Right atrium auricular region (tissue), 2 donors: ENCODE data around the gene GATAD2B. TPM values are rescaled to one million over a fixed set of nuclear protein-coding genes. Genes with fewer than 3 reads are reported as not detected.

ENCODE experiments used
- DNase-seq: peaks from one replicate; pipeline ENCODE4 v3.0.0-alpha.2; 2019; ENCODE audit warnings: low spot score
- H3K27ac ChIP-seq, 2 donors: fragments of 200-600 bp; sonication (generic); 1 replicate in 1 of 2; 2 replicates in 1 of 2; pipeline ENCODE4 v1.5.1; 2016 to 2019
- H3K27me3 ChIP-seq, 2 donors: fragments of 200-600 bp; sonication (generic); one replicate each; pipeline versions ENCODE4 v1.5.1 to v1.6.0; 2017 to 2019
- H3K36me3 ChIP-seq: fragments of 200-600 bp; sonication (generic); one replicate; pipeline ENCODE4 v1.5.1; 2016
- H3K4me1 ChIP-seq, 2 donors: fragments of 200-600 bp; sonication (generic); one replicate each; pipeline versions ENCODE4 v1.5.1 to v1.6.0; 2017 to 2019
- H3K4me3 ChIP-seq, 2 donors: fragments of 200-600 bp; sonication (generic); 1 replicate in 1 of 2; 2 replicates in 1 of 2; pipeline ENCODE4 v1.5.1; 2017 to 2019; ENCODE audit warnings: mild to moderate bottlenecking in 1 of 2, moderate library complexity in 1 of 2
- H3K9me3 ChIP-seq, 2 donors: fragments of 200-600 bp; sonication (generic); one replicate each; pipeline ENCODE4 v1.5.1; 2019
- total RNA-seq, 2 donors: library from RNA; depleted of rRNA; stranded (reverse); fragments of >200 nt; gene quantifications; one replicate each; pipeline ENCODE4 v1.1.0, GENCODE V29; 2016
- TF ChIP-seq, protein P1 (sequence below), 2 donors: fragments of 200-600 bp; sonication (generic); IDR thresholded peaks; one replicate each; pipeline ENCODE4 v1.5.1; 2019; ENCODE audit warnings: antibody characterized with exemption in 2 of 2

Gene GATAD2B
- total RNA-seq, 2 donors from 2014 or later: 18.7 to 32.7 TPM

DNA sequence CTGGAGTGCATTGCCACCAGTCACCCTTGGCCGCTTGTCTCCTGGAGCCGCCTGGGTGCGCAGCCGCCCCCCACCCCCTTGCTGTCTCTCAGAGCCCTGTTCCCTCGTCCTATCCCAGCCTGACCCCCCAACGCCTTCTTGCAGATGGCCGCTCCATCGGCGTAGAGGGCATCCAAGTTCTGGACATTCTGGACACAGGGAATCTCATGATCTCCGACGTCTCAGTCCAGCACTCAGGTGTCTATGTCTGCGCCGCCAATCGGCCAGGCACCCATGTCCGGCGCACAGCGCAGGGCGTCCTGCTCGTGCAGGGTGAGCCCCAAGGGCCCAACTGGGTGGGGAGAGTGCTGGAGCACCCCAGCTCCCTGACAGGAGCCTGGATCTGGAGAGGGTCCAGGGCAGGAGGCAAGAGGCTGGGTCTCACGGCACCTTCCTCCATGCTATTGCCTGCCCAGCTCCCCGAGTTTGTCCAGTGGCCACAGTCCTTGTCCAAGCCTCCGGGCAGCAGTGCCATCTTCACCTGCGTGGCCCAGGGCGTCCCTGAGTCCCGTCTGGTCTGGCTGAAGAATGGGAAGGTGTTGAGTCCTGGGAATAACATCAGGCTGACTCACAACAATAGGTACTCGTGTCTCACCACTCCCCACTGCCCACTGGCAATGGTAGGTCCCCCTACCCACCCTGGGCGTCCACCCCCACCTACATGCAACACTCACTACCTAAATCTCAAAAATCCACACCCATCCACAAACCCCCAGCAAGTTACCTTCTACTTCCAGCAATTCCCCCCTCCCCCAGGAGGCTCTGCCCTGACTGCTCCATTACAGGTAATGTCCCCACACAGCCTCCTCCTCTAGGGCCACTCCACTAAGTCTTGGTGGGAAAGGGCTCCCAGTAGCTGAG lies 123.0 kb downstream of the GATAD2B start:
- TF ChIP-seq, protein P1, sequence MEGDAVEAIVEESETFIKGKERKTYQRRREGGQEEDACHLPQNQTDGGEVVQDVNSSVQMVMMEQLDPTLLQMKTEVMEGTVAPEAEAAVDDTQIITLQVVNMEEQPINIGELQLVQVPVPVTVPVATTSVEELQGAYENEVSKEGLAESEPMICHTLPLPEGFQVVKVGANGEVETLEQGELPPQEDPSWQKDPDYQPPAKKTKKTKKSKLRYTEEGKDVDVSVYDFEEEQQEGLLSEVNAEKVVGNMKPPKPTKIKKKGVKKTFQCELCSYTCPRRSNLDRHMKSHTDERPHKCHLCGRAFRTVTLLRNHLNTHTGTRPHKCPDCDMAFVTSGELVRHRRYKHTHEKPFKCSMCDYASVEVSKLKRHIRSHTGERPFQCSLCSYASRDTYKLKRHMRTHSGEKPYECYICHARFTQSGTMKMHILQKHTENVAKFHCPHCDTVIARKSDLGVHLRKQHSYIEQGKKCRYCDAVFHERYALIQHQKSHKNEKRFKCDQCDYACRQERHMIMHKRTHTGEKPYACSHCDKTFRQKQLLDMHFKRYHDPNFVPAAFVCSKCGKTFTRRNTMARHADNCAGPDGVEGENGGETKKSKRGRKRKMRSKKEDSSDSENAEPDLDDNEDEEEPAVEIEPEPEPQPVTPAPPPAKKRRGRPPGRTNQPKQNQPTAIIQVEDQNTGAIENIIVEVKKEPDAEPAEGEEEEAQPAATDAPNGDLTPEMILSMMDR (IDR thresholded peaks at IDR 0.05): no peak
- no peak overlapping the region for H3K4me3 ChIP-seq
- no peaks in the 10 kb centered on the region for H3K36me3 ChIP-seq
- no peaks in the 10 kb centered on the region for H3K27me3 ChIP-seq
- DNase-seq: no peak
- peaks cover 0 to 16% of the 10 kb centered on the region in 2 donors for H3K4me1 ChIP-seq
- no peak overlapping the region for H3K27ac ChIP-seq
- H3K9me3 ChIP-seq: no peaks in the 10 kb centered on the region

DNA sequence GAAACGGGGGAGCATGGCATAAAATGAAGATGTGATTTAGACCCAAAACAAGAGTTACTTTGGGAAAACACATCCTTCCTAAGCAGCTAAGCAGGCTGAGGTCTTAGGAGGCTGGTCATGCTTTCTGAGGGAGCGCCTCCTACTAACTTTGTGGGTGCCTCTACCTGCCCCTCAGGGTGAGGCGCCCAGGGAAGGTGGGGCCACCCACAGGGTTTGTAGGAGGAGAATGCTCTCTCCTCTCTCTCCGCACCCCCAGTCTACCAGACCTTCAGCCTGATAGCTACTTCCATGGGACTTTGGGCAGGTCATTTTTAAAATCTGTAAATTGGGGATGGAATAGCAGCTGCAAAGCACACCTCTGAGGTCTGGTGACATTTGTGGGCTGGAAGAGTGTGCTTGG lies 123.8 kb downstream of the GATAD2B start:
- H3K27ac ChIP-seq: no peak overlapping the region
- H3K27me3 ChIP-seq: no peaks in the 10 kb centered on the region
- TF ChIP-seq, protein P1 (IDR thresholded peaks at IDR 0.05): no peak
- no peaks in the 10 kb centered on the region for H3K9me3 ChIP-seq
- no peaks in the 10 kb centered on the region for H3K36me3 ChIP-seq
- DNase-seq: no peak
- H3K4me1 ChIP-seq: peaks cover 0 to 10% of the 10 kb centered on the region in 2 donors
- no peak overlapping the region for H3K4me3 ChIP-seq

DNA sequence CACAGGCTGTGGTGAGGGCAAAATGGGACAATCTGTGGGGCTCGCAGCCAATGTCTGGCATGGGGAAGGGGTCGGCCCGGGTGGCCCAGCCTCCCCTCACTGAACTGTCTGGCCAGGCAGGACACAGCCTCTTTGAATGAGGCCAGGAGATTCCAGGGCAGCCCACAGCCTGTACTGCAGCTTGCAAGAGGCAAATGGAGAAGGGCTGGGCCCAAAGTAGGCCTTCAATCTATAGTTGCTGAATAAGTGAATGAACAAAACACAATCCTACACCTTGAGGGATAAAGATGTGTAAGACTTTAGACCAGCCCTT lies 124.3 kb downstream of the GATAD2B start:
- Histone ChIP-seq H3K27me3 (no peaks in the 10 kb centered on the region), H3K9me3 (no peaks in the 10 kb centered on the region), H3K36me3 (no peaks in the 10 kb centered on the region), H3K27ac (no peak overlapping the region), H3K4me3 (no peak overlapping the region), H3K4me1 (peaks cover 0 to 4% of the 10 kb centered on the region in 2 donors)
- DNase-seq: no peak
- TF ChIP-seq, protein P1 (IDR thresholded peaks at IDR 0.05): no peak

DNA sequence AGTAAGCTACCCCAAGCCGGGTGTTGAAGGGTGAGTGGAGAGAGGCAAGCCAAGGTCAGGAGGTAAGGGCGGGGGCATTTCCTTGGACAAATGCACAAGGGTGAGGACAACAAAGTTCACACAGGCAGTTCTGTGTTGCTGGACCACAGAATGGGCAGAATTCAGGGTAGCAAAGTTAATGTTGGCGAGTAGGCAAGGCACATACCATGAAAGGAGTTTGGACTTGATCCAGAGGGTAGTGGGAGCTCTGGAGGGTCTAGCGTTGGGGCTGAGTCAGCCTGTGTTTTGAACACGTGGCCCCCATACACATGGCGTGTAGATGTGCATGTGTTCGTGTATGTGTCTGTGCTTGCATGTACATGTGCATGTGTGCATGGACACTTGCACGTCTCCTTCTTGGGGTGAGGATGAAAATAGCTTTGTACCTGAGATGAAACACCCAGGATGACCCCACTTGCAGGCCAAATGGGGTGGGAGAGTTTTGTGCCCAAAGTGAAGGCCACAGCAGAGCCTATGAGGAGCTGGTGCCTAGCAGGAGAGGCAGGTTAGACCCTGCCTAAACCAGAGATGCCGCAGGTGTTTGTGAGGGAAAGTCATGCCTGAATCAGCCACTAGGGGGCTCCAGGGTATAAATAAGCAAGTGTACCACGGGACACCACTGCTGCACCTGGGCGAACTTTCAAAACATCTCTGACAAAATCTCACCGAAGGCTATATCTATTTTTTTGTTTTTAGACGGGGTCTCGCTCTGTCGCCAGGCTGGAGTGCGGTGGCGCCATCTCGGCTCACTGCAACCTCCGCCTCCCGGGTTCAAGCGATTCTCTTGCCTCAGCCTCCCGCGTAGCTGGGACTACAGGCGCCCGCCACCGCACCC lies 125.7 kb downstream of the GATAD2B start:
- H3K27me3 ChIP-seq: no peaks in the 10 kb centered on the region
- H3K9me3 ChIP-seq: no peaks in the 10 kb centered on the region
- no peaks in the 10 kb centered on the region for H3K36me3 ChIP-seq
- DNase-seq: peak; percentile 90
- H3K4me1 ChIP-seq: no peaks in the 10 kb centered on the region
- H3K4me3 ChIP-seq: no peak overlapping the region
- no peak overlapping the region for H3K27ac ChIP-seq
- TF ChIP-seq, protein P1 (IDR thresholded peaks at IDR 0.05): peak; percentile 85 to 94

DNA sequence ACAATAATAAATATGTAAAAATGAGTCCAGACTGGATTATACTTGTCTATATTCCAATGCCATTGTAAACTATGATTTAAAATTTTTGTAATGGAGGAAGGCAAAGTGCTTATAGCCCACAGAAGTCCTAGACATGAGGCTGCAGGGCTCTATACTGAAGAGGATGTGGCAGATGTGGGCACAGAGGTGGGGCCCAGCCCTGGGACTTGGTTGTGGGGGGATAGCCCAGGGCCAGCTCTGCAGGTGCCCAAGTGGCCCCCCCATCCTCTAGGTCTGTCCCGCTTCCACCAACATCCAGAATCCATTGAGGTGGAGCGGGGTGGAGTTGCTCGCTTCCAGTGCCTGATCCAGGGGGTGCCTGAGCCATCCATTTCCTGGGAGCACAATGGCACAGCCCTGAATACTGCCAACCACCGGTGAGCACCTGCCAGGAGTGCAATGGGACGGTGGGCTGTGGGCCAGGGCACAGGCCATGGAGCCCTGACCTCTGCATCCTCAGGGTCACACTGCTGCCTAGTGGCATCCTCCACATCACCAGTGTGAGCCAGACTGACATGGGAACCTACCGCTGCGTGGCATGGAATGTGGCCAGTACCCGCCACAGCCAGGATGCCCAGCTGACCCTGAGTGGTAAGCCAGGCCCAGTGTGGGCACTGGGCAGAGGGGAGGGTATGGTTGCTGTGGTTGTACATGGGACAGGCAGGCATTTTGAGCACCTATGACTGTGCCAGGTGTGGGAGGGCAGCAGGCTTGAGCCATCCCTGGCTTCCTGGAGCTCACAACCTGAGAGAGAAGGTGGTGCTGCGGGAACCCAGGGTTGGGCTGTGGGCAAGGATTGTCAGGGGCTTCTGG lies 126.6 kb downstream of the GATAD2B start:
- Histone ChIP-seq H3K27ac (no peak overlapping the region), H3K4me1 (no peaks in the 10 kb centered on the region), H3K36me3 (no peaks in the 10 kb centered on the region), H3K4me3 (no peak overlapping the region), H3K9me3 (no peaks in the 10 kb centered on the region), H3K27me3 (no peaks in the 10 kb centered on the region)
- TF ChIP-seq, protein P1 (IDR thresholded peaks at IDR 0.05): no peak
- no peak for DNase-seq
